HG02943 (cell line): ENCODE results near the gene PAPPA.

Experiments
- ATAC-seq: cut with Tn5 transposase; IDR thresholded peaks from one replicate; pipeline ENCODE4 v1.9.1; 2021; ENCODE audit warnings: mild to moderate bottlenecking, low read depth, moderate library complexity; ENCODE audit not compliant: unreplicated experiment

Gene PAPPA

GRCh38 chr9:116372786-116373185 is 219.2 kb downstream of the PAPPA start:
- ATAC-seq: no peak

DNA sequence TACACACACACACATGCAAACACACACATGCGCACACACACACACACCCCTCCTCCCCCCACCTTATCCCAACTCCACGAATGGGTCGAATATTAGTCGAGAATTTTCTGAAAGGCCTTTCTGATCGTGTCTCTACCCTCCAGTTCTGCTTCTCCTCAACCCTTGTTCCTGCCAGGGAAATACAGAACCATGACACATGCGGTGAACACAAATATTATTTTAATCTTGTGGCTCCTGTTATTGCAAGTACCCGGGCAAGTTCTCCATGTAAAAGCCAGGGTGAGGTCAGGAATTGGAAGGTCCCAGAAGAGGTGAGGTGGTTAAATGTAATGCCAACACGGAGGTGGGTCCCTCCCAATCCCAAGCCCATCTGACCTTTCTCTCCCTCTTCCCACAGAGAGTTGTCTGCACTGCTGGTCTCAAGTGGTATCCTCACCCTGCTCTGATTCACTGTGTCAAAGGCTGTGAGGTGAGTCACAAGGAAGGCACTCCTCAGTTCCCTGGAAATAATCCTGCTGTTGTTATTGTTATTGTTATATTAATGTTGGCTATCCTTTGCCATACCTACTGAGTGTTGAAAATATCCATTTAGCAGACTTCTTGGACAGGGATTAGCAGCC is 223.7 kb downstream of the PAPPA start:
- no peak for ATAC-seq

- ATAC-seq: no peak
These were observed 225.3 kb downstream of the PAPPA start for GRCh38 chr9:116378873-116379272.

GRCh38 chr9:116379821-116380220 is 226.2 kb downstream of the PAPPA start:
- ATAC-seq: no peak

- no peak for ATAC-seq
These were observed 227.0 kb downstream of the PAPPA start for GRCh38 chr9:116380496-116380995.

- ATAC-seq: no peak
These were observed 227.8 kb downstream of the PAPPA start for GRCh38 chr9:116381350-116381749.

DNA sequence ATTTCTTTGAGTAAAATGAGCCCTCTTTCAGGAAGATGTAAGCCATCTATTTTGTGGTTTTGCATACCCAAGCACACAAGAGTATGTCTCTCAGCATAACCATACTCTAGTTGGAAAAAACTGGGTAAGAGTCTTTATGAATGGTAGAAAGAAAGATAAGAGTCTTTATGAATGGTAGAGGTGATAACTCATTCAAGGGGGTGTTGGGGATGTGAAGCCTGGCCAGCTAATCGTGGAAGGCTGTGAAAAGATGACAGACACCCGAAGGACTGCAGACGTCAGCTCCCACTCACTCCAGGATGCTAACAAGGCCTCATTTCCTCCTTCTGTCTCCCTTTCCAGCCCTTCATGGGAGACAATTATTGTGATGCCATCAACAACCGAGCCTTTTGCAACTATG is 228.5 kb downstream of the PAPPA start:
- ATAC-seq: no peak

- no peak for ATAC-seq
These were observed 229.5 kb downstream of the PAPPA start for GRCh38 chr9:116383133-116383532.

DNA sequence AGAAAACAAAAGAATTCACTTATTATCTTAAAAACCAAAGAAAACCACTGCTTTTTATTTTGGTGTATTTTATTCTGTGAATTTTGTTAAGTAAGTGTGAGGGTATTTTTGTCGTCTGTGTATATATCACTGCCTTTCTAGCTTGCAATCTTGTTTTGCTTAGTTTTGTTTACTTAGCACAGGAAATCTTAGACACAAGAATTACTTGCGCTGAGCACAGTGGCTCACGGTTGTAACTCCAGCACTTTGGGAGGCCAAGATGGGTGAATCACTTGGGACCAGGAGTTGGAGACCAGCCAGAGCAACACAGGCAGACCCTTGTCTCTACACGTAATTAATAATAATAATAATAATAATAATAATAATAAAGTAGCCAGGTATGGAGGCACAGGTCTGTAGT is 230.3 kb downstream of the PAPPA start:
- no peak for ATAC-seq

DNA sequence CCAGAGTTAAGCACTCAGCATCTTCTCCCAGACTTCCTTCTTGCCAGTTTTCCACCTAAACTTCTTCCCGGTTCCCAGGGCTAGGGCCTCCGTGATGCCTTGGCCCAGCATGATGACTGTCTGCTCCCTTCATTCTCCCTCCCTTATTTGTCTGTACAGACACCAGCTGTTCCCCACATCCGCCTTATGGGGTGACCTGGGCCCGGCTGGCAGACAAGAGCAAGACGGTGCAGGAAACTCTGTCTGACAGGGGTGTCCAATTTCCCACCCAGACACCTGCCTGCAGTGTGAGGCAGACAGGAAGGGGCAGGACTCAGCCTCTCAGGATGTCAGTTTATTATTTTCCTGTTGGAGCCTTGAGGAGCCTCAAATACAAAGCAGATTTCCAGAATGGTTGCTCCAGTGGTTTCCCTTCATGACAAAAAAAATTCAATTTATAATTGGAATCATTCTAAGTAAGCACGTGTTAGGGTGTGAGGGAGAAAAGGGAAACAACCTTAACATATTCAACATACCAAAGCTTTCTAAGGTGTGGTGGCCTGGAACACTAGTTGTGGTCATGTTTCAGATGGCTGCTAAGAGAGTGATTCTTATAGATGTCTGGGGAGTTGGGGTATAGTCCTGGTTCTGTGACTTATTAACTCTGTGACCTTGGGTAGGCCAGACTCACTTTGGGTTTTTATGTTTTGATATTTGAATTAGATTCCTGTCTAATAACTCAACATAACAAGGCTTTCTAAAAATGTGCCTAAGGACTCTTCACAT is 234.5 kb downstream of the PAPPA start:
- peak; percentile 53 for ATAC-seq

DNA sequence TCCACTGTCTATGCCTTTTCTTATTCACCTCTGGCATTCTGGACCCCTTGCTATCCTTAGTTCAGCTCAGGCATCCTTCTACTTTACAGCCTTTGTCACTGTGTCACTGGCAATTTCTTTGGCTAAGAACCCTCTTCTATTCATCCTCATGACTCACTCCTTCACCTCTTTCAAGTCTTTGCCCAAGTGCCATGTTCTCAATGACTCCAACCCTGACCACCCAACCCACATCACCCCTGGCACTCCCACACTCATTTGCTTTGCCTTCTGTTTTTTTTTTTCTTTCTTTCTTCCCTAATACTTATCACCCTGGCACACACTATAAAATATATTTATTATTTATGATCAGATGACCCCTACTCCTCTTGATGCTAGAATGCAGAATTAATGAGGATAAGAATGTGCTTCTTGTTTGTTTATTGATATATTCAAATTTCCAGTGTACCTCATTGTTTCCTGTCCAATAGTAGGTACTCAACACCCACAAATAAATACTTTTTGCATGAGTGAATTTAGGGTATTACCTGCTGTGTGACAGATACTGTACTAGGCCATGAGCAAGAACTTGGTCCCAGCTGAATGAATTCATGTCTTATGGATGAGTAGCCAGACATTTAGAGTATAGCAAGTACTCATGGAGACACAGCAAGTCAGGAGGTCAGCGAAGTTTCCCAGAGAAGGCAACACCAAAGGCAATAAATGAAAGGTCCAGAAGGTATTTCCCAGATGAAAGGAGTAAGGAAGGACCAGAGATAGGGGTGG is 236.1 kb downstream of the PAPPA start:
- ATAC-seq: no peak

DNA sequence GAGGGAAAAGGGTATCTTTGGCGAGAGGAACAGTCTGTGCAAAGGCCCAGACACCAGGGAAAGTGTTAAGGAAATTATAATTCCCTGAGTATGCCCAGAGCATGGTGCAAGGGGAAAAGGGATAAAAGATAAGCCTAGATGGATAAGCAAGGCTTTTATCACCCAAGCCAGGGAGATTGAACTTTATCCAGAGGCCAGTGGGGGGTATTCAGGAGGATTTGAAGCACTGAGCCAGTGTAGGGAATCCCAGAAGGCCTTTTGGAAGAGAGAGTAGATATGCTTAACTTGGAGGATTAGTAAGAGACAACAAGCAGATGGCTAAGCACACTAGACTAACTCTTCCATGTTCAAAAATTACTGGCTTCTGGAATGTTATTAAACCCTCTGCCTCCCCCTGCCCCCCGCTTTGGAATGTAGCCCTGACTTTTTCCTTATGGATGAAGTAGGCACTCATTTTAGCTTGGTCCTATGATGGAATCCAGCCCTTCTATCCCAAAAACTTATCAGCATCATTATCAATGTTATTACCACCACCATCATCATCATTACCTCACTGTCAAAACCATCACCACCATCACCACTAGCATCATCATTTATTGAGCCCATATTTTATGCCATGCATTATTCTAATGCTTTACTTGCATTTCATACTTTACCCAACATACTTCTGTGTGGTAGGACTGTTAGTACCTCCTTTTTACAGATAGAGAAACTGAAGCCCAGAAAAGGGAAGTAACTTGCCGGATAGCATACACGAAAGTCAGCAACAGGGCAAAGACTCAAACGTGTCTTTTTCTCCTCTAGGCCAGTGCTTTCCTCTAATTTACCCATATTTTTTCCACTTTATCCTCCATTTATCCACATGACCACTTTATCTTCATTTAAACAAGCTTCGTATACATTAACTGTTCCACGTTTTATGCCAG is 237.0 kb downstream of the PAPPA start:
- peak; percentile 50 for ATAC-seq

GRCh38 chr9:116391306-116391900 is 237.8 kb downstream of the PAPPA start:
- no peak for ATAC-seq

DNA sequence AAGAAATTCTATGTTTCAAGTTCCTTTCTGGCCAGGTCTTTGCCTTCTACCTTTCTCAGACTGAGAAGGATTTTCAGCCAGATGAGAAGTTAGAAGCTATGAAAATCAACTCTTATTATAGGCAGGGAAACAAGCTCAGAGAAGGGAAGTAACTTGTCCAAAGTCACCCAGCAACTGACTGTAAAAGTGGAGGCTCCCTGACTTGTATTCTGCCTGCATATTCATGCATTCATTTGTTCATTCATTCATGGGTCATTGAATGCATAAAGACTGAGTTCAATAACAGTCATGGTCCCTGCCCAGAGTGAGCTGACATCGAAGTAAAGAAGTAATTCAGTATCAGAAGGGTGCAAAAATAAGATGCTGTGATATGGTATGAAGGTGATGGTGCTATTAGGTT is 239.6 kb downstream of the PAPPA start:
- ATAC-seq: no peak

DNA sequence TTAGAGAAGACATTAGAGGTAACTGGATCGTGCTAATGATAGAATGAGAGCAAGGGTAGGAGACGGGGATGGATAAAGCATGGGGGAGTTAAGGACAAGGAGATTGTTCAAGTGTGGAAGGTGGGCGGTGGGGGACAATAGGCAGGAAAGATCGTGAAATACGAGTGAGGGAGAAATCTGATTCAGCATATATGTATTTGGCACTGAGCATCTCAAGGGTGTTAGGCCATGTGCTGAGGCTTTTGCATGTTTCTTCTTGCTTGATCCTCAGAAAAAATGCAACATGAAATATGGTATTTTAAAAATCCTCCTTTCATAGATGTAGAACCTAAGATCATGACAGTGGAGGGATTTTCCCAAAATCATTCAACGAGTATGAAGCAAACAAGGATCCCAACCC is 240.5 kb downstream of the PAPPA start:
- ATAC-seq: no peak

- ATAC-seq: no peak
These were observed 241.5 kb downstream of the PAPPA start for GRCh38 chr9:116394894-116395698.

DNA sequence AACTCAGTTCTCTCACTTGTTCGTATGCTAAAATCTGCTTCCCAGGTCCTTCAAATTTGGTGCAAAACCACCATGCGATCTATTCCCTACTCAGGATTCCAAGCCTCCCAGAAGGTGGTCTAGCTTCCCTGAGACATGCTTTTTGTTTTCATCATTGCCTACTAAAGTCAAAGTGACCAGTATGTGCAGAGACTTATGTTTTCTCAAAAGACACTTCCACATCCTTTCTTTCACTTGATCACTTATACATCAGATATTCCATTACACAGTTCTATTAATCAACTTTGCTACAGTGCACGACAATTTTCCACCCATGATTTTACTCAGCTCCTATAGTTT is 242.1 kb downstream of the PAPPA start:
- ATAC-seq: no peak

DNA sequence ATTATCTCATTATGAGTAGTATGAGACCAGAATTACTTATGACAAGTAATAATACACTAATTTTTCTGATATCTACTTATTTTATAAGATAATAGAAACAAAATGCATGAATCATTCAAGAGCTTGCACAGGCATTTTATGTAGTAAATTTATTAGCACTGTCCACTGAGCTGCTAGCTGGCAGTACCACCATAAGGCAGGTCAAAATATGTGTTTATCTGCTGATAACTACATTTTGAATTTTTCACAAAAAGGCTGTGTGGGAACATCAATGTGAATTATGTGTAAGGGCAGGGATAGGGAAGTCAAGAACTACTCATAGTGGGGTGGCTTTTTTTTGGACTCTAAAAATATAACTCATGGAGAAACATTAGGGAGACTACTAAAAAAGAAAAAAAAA is 249.6 kb downstream of the PAPPA start:
- no peak for ATAC-seq

DNA sequence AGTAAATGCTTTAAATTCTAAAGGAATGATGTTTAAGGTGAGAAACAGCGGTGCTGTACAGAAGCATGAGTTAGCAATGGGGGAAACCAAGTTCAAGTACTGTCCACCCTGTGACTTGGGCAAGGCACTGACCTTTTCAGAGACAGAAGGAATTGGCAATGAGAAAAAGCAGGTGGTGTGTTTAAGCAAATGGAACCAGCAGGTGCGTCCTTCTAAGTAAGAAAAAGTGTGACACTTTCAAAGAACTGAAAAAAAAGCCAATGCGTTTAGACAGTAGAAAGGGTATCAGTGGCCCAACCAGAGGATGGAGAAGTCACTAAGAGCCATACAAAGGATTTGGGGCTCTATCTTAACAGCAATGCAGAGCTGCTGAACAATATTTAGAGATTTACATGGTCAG is 250.6 kb downstream of the PAPPA start:
- no peak for ATAC-seq
